ENCODE data around the gene CBX2. TPM values are rescaled to one million over a fixed set of nuclear protein-coding genes. Genes with fewer than 3 reads are reported as not detected.

Gene CBX2
- total RNA-seq, 4 donors from 2014 or later: 4.6 to 12.9 (median 8.7) TPM

- H3K4me1 ChIP-seq: peaks cover 47 to 74% (median 68%) of the 10 kb centered on the region in 3 donors
- H3K27ac ChIP-seq: no peak overlapping the region
- peak overlapping the region in 1 of 4 donors; percentile 44 for H3K4me3 ChIP-seq
- H3K36me3 ChIP-seq: no peaks in the 10 kb centered on the region
- no peak for DNase-seq
- 1 to 3% methylated on average over 19 to 25 of the region's 66 CpGs for WGBS, 2 donors
- no peaks in the 10 kb centered on the region for H3K9me3 ChIP-seq
- peaks cover 56 to 100% (median 72%) of the 10 kb centered on the region in 4 donors for H3K27me3 ChIP-seq
- TF ChIP-seq POLR2A (IDR thresholded peaks at IDR 0.05) (no peak), CTCF (IDR thresholded peaks at IDR 0.05) (peak in 3 of 6 experiments; percentile 31 to 56 (median 32))
- intact Hi-C loops (cut with DNase I): no loop called here
Observed at GRCh38 chr17:79811011-79811867, 33.3 kb downstream of the CBX2 start.

GRCh38 chr17:79811868-79812352, 34.0 kb downstream of the CBX2 start:
- Histone ChIP-seq H3K36me3 (no peaks in the 10 kb centered on the region), H3K4me1 (peaks cover 47 to 74% (median 68%) of the 10 kb centered on the region in 3 donors), H3K27me3 (peaks cover 56 to 100% (median 69%) of the 10 kb centered on the region in 4 donors), H3K27ac (no peak overlapping the region), H3K9me3 (no peaks in the 10 kb centered on the region), H3K4me3 (peak overlapping the region in 1 of 4 donors; percentile 44)
- WGBS, 2 donors: 1 to 8% methylated on average over 9 to 14 of the region's 20 CpGs
- no peak for TF ChIP-seq POLR2A (IDR thresholded peaks at IDR 0.05)
- TF ChIP-seq CTCF (IDR thresholded peaks at IDR 0.05): no peak
- intact Hi-C loops (cut with DNase I): no loop called here
- DNase-seq: no peak

GRCh38 chr17:79812353-79813258, 34.7 kb downstream of the CBX2 start:
- H3K4me1 ChIP-seq: peaks cover 47 to 74% (median 68%) of the 10 kb centered on the region in 3 donors
- WGBS, 2 donors: 2 to 5% methylated on average over 11 to 13 of the region's 72 CpGs
- no peak for DNase-seq
- H3K4me3 ChIP-seq: peak overlapping the region; percentile 21 to 62 (median 36)
- H3K27me3 ChIP-seq: peaks cover 52 to 100% (median 65%) of the 10 kb centered on the region in 4 donors
- intact Hi-C loops (cut with DNase I): no loop called here
- no peaks in the 10 kb centered on the region for H3K36me3 ChIP-seq
- no peak overlapping the region for H3K27ac ChIP-seq
- TF ChIP-seq POLR2A (IDR thresholded peaks at IDR 0.05): no peak
- TF ChIP-seq CTCF (IDR thresholded peaks at IDR 0.05): no peak
- H3K9me3 ChIP-seq: no peaks in the 10 kb centered on the region

GRCh38 chr17:79813297-79814126, 35.6 kb downstream of the CBX2 start:
- Histone ChIP-seq H3K27ac (no peak overlapping the region), H3K27me3 (peaks cover 44 to 100% (median 59%) of the 10 kb centered on the region in 4 donors), H3K4me3 (peak overlapping the region; percentile 21 to 62 (median 36)), H3K4me1 (peaks cover 47 to 74% (median 68%) of the 10 kb centered on the region in 3 donors), H3K36me3 (no peaks in the 10 kb centered on the region), H3K9me3 (no peaks in the 10 kb centered on the region)
- WGBS, 2 donors: 0 to 20% methylated on average over 1 to 3 of the region's 89 CpGs
- TF ChIP-seq POLR2A (IDR thresholded peaks at IDR 0.05): no peak
- TF ChIP-seq CTCF (IDR thresholded peaks at IDR 0.05): no peak
- intact Hi-C loops (cut with DNase I): no loop called here
- DNase-seq: no peak
